Common myeloid progenitor, CD34-positive (primary cell): Measurements from ENCODE around the gene LRRC39.

ENCODE experiments used
- CTCF ChIA-PET: fragments of 350-600 bp; sonication (Branson Sonifier 250); formaldehyde crosslinking; loops from one replicate; lab custom pipeline; 2021; ENCODE audit warnings: antibody characterized with exemption; lab: Charles Lee
- POLR2A ChIA-PET: fragments of 350-600 bp; sonication (Branson Sonifier 250); formaldehyde crosslinking; loops from one replicate; lab custom pipeline; 2021; ENCODE audit warnings: antibody characterized with exemption; lab: Charles Lee
- DNase-seq, 3 donors: peaks; one replicate each; pipeline versions ENCODE4 v3.0.0 to v3.0.0-alpha.2; 2013
- H3K27ac ChIP-seq, 2 experiments: 1 replicate in 1 of 2; 2 replicates in 1 of 2; pipeline ENCODE4 v1.7.0; 2013; ENCODE audit warnings: inconsistent platforms in 2 of 2, low read length in 2 of 2, mild to moderate bottlenecking in 2 of 2, low read depth in 1 of 2, moderate library complexity in 1 of 2; ENCODE audit not compliant: severe bottlenecking in 2 of 2, insufficient read depth in 1 of 2, poor library complexity in 1 of 2
- H3K27me3 ChIP-seq, 5 experiments: replicated peaks in 2 of 5; 1 replicate in 3 of 5; 2 replicates in 2 of 5; pipeline versions ENCODE4 v1.6.1 to v1.7.0; 2013; ENCODE audit warnings: low read length in 4 of 5, mild to moderate bottlenecking in 2 of 5, moderate library complexity in 2 of 5, inconsistent platforms in 1 of 5; ENCODE audit not compliant: insufficient read depth in 5 of 5, control insufficient read depth in 4 of 5
- H3K36me3 ChIP-seq, 4 experiments: 1 replicate in 2 of 4; 2 replicates in 2 of 4; pipeline versions ENCODE4 v1.6.1 to v1.7.0; 2013; ENCODE audit warnings: low read length in 3 of 4, control low read depth in 1 of 4, mild to moderate bottlenecking in 1 of 4; ENCODE audit not compliant: control insufficient read depth in 4 of 4, insufficient read depth in 4 of 4
- H3K4me1 ChIP-seq, 4 experiments: 1 replicate in 3 of 4; 2 replicates in 1 of 4; pipeline versions ENCODE4 v1.6.1 to v1.7.1; 2013; ENCODE audit warnings: low read length in 3 of 4, mild to moderate bottlenecking in 3 of 4, control low read depth in 1 of 4, inconsistent platforms in 1 of 4, moderate library complexity in 1 of 4; ENCODE audit not compliant: control insufficient read depth in 4 of 4, insufficient read depth in 4 of 4; ENCODE audit errors: control extremely low read depth in 1 of 4
- H3K4me3 ChIP-seq, 7 experiments: 1 replicate in 4 of 7; 2 replicates in 3 of 7; pipeline versions ENCODE4 v1.5.1 to v1.7.0; 2013; ENCODE audit warnings: mild to moderate bottlenecking in 7 of 7, low read length in 6 of 7, moderate library complexity in 6 of 7, inconsistent platforms in 2 of 7, low read depth in 2 of 7, control low read depth in 1 of 7; ENCODE audit not compliant: insufficient read depth in 4 of 7, control insufficient read depth in 1 of 7; ENCODE audit errors: extremely low read depth in 1 of 7
- H3K9me3 ChIP-seq, 5 experiments: 1 replicate in 4 of 5; 2 replicates in 1 of 5; pipeline versions ENCODE4 v1.6.1 to v1.7.1; 2013; ENCODE audit warnings: low read length in 4 of 5, mild to moderate bottlenecking in 2 of 5, inconsistent platforms in 1 of 5, low read depth in 1 of 5, moderate library complexity in 1 of 5; ENCODE audit not compliant: control insufficient read depth in 4 of 5, insufficient read depth in 2 of 5; ENCODE audit errors: control extremely low read depth in 1 of 5
- WGBS: methylation state at CpG from one replicate; pipeline ENCODE4 v1.1.5; 2013; ENCODE audit not compliant: insufficient coverage; 5-methylcytosine and 5-hydroxymethylcytosine counted together

Gene LRRC39

DNA sequence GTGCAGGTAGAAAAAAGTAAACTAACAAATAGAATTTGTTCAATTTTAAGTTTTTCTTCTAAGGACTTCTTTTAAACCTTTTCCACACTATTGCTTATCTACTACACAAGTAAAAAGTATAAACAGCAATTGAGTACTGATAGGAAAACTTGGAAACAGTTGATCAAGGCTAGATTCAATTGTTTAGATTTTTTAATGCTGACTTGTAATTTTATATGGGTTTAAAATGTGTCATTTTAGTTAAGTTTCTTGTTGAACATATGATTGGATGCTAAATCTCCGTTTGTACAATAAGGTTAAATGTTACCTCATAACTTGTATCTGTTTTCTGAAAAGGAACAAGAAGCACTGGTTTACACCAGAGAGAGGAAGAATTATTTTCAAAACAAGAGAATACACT, 50.8 kb downstream of the LRRC39 start:
- H3K4me1 ChIP-seq: peaks cover 0 to 12% (median 8%) of the 10 kb centered on the region in 4 experiments
- H3K27me3 ChIP-seq: no peaks in the 10 kb centered on the region
- no CpG with 5 or more reads among the region's 1 CpG for WGBS
- DNase-seq: no peak
- H3K27ac ChIP-seq: no peak overlapping the region
- H3K36me3 ChIP-seq: peaks cover 0 to 4% (median 2%) of the 10 kb centered on the region in 4 experiments
- H3K9me3 ChIP-seq: no peaks in the 10 kb centered on the region
- POLR2A ChIA-PET: no interaction called here
- CTCF ChIA-PET: no interaction called here
- H3K4me3 ChIP-seq: no peak overlapping the region

GRCh38 chr1:100122177-100122576, 55.9 kb downstream of the LRRC39 start:
- H3K27me3 ChIP-seq: no peaks in the 10 kb centered on the region
- no peaks in the 10 kb centered on the region for H3K9me3 ChIP-seq
- ChIA-PET CTCF (no interaction called here), POLR2A (no interaction called here)
- H3K27ac ChIP-seq: no peak overlapping the region
- no peak for DNase-seq
- H3K36me3 ChIP-seq: peaks cover 0 to 15% (median 11%) of the 10 kb centered on the region in 4 experiments
- WGBS: no CpG with 5 or more reads among the region's 1 CpG
- H3K4me1 ChIP-seq: no peaks in the 10 kb centered on the region
- H3K4me3 ChIP-seq: no peak overlapping the region

GRCh38 chr1:100115524-100115923, 62.5 kb downstream of the LRRC39 start:
- CTCF ChIA-PET: no interaction called here
- Histone ChIP-seq H3K27me3 (no peaks in the 10 kb centered on the region), H3K36me3 (peaks cover 4 to 20% (median 11%) of the 10 kb centered on the region in 4 experiments), H3K9me3 (no peaks in the 10 kb centered on the region), H3K4me3 (no peak overlapping the region), H3K4me1 (no peaks in the 10 kb centered on the region), H3K27ac (no peak overlapping the region)
- DNase-seq: no peak
- 100% methylated on average over 1 of the region's 4 CpGs for WGBS
- POLR2A ChIA-PET: no interaction called here

DNA sequence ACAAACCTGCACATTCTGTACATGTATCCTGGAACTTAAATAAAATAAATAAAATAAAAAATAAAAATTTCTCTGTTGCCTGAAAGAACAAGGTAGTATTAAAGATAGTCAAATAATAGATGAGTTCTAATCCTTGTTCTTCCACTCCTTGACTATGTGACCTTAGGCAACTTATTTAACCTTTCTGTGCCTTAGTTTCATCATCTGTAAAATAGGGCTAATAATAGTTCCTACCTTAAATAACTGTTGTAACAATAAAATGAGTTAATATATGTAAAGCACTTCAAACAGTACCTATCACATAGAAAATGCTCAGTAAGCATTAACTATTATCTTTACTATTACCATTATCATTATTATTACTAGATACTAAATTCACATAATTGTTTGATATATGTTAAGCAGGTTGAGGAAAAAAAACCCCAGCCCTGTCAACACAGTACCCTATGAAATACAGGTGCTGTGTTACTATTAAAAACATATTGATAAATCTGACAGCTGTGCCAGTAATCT, 68.4 kb downstream of the LRRC39 start:
- POLR2A ChIA-PET: no interaction called here

GRCh38 chr1:100107696-100108095, 70.4 kb downstream of the LRRC39 start:
- ChIA-PET POLR2A (no interaction called here), CTCF (no interaction called here)
- Histone ChIP-seq H3K27ac (no peak overlapping the region), H3K36me3 (peaks cover 2 to 40% (median 12%) of the 10 kb centered on the region in 4 experiments), H3K9me3 (no peaks in the 10 kb centered on the region), H3K27me3 (no peaks in the 10 kb centered on the region), H3K4me3 (no peak overlapping the region), H3K4me1 (no peaks in the 10 kb centered on the region)
- peak in 1 of 3 donors; percentile 7 for DNase-seq
- WGBS: no CpG with 5 or more reads among the region's 4 CpGs

More for the DNA sequence above, 68.4 kb downstream of the LRRC39 start:
- H3K36me3 ChIP-seq: peaks cover 2 to 29% (median 9%) of the 10 kb centered on the region in 4 experiments
- H3K27me3 ChIP-seq: no peaks in the 10 kb centered on the region
- no peaks in the 10 kb centered on the region for H3K4me1 ChIP-seq
- no peaks in the 10 kb centered on the region for H3K9me3 ChIP-seq
- no peak overlapping the region for H3K4me3 ChIP-seq
- no peak overlapping the region for H3K27ac ChIP-seq
- no peak for DNase-seq
- CTCF ChIA-PET: no interaction called here

- Histone ChIP-seq H3K4me3 (no peak overlapping the region), H3K27ac (no peak overlapping the region), H3K9me3 (no peaks in the 10 kb centered on the region), H3K36me3 (peaks cover 2 to 45% (median 24%) of the 10 kb centered on the region in 4 experiments), H3K27me3 (no peaks in the 10 kb centered on the region), H3K4me1 (no peaks in the 10 kb centered on the region)
- CTCF ChIA-PET: no interaction called here
- POLR2A ChIA-PET: no interaction called here
- WGBS: no CpG with 5 or more reads among the region's 2 CpGs
- no peak for DNase-seq
These were observed 76.5 kb downstream of the LRRC39 start for GRCh38 chr1:100101564-100101963.

GRCh38 chr1:100100202-100100601, 77.9 kb downstream of the LRRC39 start:
- no peak overlapping the region for H3K4me3 ChIP-seq
- no peaks in the 10 kb centered on the region for H3K27me3 ChIP-seq
- CTCF ChIA-PET: no interaction called here
- POLR2A ChIA-PET: no interaction called here
- peaks cover 0 to 2% (median 0%) of the 10 kb centered on the region in 5 experiments for H3K9me3 ChIP-seq
- DNase-seq: peak in 1 of 3 donors; percentile 46
- H3K36me3 ChIP-seq: peaks cover 2 to 51% (median 20%) of the 10 kb centered on the region in 4 experiments
- no CpG with 5 or more reads among the region's 1 CpG for WGBS
- H3K27ac ChIP-seq: no peak overlapping the region
- no peaks in the 10 kb centered on the region for H3K4me1 ChIP-seq
